Stimulated activated CD8-positive, alpha-beta memory T cell treated with anti-CD3 and anti-CD28 coated beads, Interleukin-7, amount 100 ng/mL, for 24 hours (primary cell): ENCODE data around the gene ALPP.
"Not testable (repeated sequence)": the region's sequence is repeated elsewhere in the genome, so short reads cannot be mapped to it uniquely, and the experiment has no call there.

Experiments
- DNase-seq: peaks from one replicate; pipeline ENCODE4 v3.0.0-alpha.2; 2020; ENCODE audit warnings: low read depth

The ALPP gene

DNA sequence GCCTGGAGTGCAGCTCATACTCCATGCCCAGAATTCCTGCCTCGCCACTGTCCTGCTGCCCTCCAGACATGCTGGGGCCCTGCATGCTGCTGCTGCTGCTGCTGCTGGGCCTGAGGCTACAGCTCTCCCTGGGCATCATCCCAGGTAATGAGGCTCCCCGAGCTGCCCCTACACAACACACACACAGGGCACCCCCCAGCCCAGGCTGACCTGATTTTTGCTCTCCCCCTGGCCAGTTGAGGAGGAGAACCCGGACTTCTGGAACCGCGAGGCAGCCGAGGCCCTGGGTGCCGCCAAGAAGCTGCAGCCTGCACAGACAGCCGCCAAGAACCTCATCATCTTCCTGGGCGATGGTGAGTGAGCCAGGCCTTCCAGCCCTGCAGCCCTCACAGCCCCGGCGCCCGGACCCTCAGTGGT, at the start of gene ALPP:
Gene ALPP (plus strand): TSS at position 17 of the 417 bp plus-strand sequence. CDS start 52 bp downstream, at position 69.
- DNase-seq: not testable (repeated sequence)

DNA sequence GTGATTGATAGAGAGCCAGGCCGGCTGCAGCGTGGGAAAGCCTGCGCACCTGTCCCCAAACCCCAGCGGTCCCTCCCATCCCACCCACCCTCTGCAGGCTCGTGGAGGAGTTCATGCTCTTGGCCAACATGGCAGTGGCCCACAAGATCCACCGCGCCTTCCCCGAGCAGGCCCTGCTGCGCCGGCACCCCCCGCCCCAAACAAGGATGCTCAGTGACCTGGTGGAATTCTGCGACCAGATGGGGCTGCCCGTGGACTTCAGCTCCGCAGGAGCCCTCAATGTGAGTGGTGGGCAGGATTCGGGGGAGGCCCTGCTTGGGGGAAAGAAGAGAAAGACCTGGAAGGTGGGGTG, 48.9 kb upstream of the ALPP start:
- DNase-seq: no peak

DNA sequence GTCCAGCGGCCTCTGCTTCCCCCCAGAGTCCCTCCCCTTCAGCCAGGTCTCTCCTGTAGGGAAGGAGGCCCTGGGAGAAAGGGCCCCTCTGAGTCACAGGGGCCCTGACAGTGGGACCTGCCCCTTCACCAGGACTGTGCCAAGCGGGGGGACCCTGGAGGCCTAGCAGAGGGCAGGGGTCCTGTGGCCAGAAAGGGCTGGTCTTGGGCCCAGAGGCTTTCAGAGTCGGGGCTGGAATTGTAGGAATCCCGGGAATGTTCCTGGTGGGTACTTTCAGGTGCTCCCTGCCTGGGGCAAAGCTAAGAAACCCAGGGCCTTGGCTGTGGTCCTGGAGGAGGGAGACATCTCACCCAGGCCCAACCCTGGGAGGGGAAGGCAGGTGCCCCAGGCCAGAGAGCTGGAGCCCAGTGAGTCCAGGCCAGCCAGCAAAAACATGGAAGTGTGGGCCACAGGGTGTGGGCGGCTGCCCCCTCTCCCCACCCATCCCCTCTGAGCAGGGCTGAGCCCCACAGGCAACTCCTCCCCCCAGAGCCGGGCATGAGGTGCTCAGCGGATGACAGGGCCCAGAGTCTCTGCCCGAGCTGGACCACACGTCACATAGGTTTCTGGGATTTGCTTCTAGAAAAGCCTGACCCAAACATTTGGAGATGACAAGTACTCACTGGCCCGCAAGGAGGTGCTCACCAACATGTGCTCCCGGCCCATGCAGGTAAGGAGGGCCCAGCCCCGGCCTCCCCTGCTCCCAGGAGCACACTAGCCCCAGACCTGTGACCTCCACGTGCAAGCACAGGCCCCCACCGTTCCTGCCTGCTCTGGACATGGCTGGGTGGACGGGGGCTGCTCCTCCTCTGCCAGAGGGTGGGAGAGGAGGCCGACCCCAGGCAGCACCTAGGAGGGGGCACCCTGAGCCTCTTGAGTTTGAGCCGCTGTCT, 48.2 kb upstream of the ALPP start:
- no peak for DNase-seq

DNA sequence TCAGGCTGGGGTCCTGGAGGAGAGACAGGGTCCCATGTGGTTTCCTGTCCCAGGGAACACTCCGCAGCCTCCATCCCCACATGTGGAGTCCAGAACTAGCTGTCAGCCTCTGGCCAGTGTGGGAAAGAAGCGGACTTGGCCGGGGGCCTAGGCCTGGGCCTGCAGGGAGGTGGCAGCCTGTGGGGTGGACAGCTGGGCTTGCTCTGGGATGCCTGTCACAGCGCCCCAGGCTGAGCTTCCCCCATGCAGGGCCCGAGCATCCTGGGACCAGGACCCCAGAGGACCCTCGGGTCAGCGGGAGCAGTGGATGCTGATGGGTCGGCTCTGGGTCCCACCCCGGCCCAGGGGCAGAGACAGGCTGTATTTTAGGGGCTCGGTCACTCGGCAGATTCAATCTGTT, 47.5 kb upstream of the ALPP start:
- not testable (repeated sequence) for DNase-seq

DNA sequence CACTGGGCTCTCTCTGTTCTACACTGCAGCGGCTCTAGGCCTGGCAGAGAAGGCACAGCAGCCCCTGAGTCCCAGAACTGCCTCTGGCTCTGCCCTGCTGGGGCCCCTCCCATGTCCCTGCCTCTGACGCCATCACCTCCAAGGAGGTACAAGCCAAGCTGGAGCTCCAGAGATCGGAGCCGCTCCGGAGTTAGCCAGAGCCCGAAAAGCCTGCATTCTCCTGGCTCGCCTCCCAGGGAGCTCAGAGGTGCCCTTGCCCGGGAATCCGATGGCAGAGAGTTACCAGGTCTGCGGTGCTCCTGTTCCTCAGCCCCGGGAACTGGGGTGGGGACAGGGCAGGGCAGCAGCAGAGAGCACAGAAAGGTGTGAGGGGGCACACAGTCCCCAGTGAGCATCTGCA, 46.9 kb upstream of the ALPP start:
- DNase-seq: not testable (repeated sequence)

DNA sequence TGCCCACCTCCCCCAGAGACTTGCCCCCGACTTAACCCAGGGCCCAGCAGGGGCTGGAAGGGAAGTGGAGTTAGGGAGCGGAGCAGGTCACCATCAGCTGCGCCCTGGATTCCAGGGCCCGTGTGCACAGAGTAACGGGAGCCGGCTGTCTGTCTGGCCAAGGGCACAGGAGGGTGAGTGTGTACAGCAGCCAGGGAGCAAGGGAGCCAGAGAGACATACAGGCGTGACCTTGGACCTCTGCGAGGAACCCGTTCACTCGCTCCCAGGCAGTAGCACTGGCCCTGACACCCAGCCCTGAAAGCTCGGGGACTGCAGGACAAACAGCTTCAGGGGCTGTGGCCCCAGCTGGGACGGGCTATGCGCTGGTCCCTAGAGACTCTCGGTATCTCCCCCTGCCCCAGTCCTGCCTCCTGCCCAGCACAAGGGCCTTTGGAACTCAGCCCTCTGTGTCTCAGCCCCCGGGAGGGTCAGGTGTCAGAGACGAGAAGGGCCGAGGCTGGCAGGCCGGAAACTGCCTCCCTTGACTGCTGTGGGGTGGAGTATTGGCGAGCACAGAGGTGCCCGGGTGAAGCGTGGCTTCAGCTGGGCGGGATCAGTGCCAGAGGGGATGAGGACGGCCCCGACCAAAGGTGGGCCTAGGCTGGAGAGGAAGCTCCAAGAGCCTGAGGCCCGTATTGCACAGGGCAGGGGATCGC, 46.2 kb upstream of the ALPP start:
- DNase-seq: not testable (repeated sequence)

DNA sequence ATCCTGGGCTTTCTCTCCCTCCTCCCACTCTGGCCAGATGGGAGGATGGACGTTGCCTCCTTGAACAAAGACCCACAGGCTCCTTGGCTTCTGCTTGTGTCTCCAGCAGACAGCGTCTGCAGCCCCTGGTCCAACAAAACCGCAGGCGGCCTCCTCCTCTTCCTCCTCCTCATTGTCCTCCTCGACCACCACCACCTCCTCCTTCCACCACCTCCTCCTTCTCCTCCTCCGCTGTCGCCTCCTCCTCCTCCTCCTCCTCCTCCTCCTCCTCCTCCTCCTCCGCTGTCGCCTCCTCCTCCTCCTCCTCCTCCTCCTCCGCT, 45.7 kb upstream of the ALPP start:
- no peak for DNase-seq

DNA sequence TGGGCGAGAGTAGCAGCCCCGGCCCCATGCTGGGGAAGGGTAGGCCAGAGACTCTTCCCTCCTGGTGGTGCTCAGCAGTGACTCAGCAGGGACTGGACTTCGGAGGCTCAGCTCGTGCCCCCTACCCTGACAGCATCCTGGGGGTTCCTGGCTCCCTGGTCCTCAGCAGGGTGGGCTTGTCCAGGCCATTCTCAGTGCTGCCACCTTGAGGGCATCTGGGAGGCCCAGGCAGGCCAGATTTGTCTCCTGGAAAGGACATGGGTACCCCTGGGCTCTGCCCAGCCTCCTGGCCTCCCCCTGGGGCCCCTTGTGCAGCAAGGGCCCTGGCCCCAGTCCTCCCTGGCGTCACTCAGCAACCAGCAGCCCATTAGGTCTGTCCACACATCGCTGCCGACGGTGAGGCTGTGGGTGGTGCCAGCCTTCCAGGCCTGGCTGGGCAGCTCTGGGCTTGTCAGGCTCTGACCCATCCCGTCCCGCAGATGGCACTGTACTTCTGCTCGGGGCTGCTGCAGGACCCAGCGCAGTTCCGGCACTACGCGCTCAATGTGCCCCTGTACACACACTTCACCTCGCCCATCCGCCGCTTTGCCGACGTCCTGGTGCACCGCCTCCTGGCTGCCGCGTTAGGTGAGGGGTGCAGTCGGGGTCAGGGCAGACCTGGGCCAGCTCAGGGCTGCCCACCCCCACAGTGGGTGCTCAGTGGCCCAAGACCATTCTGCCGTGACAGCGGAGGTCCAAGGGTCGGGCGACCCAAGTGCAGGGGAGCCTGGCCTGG, 45.0 kb upstream of the ALPP start:
- no peak for DNase-seq

DNA sequence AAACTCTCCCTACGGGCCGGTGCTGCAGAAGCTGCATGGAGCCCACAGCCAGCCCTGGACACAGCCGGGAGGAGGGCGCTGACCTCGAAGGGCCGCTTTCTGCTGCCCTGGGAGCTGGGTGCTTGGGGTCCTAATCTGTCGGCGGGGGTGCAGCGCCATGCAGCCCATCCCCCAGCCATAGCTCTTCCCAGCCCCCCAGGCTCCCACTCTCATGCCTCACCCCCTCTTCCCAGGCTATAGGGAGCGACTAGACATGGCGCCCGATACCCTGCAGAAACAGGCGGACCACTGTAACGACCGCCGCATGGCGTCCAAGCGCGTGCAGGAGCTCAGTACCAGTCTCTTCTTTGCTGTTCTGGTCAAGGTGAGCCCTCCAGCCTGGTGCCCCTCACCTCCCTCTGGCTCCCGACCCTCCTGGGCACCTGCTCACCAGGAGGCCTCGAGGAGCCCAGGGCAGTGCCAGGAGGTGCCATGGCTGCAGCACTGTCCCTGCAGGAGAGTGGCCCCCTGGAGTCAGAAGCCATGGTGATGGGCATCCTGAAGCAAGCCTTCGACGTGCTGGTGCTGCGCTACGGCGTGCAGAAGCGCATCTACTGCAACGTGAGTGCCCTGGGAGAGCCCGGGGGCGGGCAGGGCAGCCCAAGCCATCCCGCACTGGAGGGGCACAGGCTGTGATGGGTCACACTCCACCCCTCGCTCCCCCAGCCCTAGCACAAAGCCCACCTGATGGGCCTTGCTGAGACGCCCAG, 44.2 kb upstream of the ALPP start:
- DNase-seq: not testable (repeated sequence)

DNA sequence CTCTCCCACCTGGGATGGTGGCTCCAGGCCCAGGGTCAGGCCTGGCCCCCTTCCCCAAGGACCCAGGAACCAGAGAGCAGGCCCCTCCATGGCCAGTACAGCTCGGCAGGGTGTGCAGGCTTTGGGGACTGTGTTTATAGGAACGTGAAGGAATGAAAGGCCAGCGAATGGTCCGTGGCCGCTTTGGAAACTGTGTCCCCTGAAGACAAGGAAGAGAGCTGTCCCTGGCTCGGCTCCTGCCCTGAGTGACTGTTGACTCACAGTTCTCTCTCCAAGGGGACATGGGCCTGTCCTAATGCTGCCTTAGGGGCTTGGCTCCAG, 43.7 kb upstream of the ALPP start:
- not testable (repeated sequence) for DNase-seq

DNA sequence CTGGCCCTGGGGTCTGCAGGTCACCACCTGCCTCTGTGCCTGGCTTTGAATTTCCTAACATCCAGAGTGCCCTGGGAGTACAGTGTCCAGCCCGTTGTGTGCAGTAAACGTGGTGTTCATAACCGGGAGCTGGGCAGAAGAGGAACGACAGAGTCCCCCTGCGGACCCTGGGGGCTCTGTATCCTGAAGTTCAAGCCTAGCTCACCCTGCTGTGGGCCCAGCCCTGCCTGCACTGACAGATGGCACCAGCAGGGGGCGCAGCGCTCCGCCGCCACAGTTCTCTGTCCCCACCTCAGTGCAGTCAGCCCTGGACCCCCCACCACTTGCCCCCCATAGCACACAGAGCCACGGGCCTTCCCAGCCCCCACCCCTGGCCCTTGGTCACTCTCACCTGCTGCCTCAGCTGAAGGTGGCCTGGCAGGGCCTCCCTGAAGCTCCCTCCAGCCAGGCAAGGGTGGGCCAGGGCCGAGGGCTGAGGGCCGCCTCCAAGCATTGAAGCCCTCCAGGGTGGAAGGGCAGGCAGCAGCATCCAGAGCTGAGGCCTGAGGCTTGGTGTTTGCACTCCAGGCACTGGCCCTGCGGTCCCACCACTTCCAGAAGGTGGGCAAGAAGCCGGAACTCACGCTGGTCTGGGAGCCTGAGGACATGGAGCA, 43.2 kb upstream of the ALPP start:
- not testable (repeated sequence) for DNase-seq

DNA sequence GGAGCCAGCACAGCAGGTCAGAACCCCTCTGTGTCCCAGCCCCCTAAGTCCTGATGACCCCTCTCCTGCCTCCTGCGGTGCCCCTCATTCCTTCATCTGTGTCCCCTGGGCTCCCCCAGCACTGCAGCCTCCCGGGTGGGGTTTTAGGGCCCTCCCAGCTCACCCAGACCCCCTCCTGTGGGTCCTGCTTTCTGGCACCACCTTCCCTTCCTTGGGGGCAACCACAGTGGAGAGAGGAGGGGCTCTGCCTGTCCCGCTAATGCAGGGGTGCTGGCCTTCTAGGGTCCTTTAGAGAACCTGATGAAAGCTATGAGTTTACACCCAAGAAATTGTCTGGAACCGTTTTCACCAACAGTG, 42.7 kb upstream of the ALPP start:
- no peak for DNase-seq

DNA sequence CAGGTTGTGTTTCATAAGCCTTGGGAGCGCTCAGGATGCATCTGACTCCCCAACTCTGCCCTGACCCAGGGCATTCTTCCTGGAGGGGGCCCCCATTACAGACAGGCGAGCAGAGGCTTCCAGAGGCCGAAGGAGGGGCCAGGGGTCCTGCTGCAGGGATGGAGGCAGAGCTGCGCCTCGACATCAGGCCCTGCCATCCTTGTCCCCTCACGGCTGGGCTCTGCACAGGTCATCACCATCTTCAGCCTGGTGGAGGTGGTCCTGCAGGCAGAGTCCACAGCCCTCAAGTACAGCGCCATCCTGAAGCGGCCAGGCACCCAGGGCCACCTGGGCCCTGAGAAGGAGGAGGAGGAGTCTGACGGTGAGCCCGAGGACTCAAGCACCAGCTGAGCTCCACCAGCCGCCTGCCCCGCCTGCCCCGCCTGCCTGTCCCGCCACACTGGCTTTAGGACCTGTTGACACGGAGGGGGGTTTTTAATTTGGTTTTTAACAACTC, 42.3 kb upstream of the ALPP start:
- no peak for DNase-seq

DNA sequence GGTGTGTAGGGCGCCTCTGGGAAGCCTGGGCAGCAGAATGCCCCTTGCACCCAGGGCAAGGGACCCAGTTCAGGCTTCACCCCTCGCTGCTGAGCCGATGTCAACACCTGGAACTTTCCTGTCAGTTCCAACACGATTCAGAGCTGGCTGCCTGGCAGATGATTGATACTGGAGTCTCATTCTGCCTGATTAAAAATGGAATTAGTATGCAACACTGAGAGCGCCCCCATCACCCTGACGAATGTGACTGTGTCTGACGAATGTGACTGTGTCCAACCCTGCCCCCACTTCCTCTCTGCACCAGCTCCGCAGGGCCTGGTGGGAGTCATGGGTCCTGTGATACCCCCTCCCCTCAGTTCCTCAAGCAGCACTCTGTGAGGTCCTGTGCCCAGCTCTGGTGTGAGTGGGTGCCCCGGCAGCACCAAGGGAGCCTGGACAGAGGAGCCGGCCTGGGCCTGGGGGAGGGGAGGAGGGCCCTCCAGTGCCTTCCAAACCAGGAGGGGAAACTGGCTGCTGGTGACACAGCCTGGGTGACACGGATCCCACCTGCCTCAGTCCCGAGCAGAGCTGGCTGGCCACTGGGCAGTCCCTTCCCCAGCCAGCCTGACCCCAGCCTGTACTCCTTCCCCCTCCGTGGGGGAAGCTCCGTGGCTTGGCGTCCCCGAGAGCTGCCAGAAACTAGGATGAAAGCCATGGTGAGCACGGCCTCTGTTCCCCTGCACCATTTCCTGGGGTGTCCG, 41.4 kb upstream of the ALPP start:
- DNase-seq: no peak

DNA sequence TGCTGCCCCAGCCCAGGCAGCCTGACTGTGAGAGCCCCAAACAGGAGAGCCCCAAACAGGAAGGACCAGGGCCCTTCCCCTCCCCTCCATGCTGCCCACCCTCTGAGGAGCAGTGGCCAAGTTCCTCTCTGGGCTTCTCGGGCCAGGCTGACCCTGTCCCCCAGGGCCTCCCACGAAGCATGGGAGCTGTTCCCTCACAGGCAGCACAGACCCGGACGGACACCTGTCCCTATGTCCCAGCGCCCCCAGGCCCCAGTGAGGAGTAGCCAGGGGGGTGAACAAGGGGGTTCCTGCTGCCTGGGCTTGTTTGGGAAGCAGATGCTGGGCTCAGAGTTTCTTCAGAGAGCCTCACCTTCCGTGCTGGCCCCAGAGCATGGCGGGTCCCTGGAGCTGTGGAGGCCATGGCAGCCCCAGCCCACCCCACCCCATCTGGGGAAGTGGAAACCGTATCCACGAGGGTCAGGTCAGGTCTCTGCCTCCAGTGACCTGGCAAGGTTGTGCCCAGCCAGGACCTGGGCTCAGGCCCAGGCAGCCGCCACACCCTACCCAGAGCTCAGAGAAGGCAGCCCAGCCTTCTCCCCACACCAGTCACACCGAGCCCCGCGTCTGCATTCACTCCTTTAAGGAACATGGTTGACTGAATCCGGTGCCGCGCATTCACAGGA, 40.3 kb upstream of the ALPP start:
- not testable (repeated sequence) for DNase-seq

DNA sequence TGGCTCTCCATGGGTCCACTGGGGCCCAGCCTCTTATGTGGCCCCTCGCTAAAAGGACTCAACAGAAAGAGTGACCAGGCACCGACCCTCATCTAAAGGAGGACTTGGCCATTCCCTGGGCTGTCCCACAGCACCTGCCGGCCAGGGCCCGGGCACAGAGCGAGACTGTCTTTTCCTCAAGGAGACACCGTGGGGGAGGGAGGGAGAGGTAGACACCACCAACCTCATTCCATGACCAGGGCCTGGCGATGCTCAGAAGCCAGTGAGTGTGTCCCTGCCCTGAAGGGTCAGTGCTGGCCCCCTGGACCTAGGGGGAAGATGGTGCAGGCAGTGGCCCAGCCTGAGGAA, 39.8 kb upstream of the ALPP start:
- no peak for DNase-seq

DNA sequence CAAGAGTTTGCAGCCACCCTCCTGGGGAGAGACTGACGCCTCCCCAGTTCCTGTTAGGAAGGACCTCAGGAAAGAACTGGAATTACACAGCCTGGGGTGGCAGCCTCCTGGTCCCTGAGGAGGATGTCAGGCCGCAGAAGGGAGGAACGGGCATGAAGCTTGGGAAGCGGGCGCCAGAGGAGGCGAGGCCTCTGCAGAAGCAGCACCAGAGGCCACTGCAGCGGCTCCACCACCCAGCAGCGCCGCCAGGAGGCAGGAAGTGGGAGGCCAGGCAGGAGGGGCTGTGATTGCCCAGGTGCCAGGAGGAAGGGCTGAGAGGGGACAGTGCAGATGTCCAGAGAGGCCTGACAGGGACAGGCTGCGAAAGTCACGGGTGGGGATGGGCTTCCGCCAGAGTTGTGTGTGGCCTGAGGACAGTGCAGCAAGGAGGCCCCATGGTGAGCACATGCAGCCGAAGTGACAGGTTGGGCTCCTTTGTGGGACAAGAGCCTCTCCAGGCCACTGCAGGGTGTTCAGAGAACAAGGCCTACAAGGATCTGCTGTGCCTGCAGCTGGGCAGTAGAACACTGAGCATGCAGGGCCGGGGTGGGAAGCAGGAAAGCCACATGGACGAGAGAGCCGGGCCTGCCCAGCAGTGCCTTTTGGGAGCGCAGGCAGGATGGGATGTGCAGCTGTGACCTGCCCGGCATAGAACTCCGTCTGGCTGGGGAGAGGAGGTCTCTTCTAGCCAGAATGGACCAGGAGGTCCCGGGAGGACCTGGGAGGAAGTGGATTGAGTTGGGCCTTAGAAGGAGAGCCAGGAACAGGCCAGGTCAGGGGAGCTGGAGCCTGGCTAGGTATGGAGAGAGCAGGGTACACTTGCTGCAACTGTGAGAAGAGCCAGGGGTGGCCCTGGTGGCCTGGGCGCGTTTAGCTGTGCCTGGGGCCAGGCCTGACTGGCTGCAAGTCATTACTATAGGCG, 39.1 kb upstream of the ALPP start:
- no peak for DNase-seq

DNA sequence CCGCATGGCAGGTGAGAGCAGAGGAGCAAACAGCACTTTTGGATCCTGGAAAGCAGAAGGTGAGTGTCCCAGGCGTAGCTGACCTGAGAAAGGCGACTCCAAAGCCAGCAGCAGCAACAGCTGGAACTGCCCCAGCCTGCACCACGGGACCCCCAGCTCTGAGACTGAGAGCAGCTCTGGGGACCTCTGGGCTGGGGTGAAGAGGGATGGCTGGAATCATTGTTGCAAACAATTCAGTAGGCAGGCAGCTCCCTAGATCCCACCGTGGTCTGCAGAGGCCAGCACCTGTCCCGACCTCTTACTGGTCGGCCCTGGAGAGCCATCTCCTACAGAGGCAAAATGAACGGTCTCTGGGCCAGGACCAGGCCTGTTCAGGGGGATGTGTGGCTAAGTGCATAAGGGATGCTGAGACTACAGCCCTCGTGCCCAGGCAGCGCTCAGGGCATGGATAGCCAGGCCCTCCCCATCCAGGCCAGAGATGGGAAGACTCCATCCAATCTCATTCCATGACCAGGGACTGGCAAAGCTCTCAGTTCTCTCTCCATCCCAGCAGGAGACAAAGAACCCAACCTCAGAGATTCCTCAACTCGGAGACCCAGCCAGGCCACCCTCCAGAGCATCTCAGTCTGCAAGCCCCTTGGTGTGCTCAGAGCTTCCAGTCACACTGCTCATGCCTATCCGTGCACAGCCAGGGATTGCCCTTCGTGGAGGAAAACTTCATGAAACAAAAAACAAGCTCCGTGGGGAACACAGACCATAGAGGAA, 38.2 kb upstream of the ALPP start:
- DNase-seq: no peak
